Stimulated activated naive CD8-positive, alpha-beta T cell treated with anti-CD3 and anti-CD28 coated beads, Interleukin-15, Interleukin-2, amounts not matched to agents 100 U/mL and 50 U/mL, for 24 hours (primary cell): ENCODE results near the gene AQP2.

Experiments
- ATAC-seq: fragments of 150-1000 bp; cut with Tn5 transposase; one replicate; pipeline ENCODE4 v1.10.0; 2021
- DNase-seq: peaks from one replicate; pipeline ENCODE4 v3.0.0; 2021

The AQP2 gene

GRCh38 chr12:49920241-49920914 is 30.2 kb upstream of the AQP2 start:
- no peak for DNase-seq
- no peak for ATAC-seq

DNA sequence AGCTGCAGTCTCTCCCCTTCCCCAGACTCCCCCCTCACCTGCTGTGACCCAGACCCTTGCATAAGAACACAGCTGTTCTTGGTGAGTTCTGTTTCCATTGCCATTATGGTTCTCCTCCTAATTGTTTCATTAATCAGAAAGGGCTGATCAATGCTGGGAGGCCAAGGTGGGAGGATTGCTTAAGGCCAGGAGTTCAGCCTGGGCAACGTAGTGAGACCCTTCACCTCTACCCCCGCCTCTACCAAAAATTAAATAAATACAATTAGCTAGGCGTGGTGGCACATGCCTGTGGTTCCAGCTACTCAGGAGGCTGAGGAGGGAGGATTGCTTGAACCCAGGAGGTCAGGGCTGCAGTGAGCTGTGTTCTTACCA is 29.6 kb upstream of the AQP2 start:
- ATAC-seq (no peak), DNase-seq (no peak)

DNA sequence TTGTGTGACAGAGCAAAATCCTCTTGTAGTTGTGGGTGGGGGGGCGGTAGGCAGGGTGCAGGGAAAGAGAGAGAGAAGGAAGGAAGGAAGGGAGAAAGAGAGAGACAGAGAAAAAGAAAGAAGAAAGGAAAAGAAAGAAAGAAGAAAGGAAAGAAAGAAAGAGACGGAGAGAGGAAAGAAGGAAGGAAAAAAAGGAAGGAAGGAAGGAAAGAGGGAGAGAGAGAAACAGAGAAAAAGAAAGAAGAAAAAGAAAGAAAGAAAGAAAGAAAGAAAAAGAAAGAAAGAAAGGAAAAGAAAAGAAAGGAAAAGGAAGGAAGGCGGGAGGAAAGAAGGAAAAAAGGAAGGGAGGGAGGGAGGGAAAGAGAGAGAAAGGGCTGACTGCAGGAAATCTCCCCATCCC is 29.2 kb upstream of the AQP2 start:
- no peak for DNase-seq
- no peak for ATAC-seq

DNA sequence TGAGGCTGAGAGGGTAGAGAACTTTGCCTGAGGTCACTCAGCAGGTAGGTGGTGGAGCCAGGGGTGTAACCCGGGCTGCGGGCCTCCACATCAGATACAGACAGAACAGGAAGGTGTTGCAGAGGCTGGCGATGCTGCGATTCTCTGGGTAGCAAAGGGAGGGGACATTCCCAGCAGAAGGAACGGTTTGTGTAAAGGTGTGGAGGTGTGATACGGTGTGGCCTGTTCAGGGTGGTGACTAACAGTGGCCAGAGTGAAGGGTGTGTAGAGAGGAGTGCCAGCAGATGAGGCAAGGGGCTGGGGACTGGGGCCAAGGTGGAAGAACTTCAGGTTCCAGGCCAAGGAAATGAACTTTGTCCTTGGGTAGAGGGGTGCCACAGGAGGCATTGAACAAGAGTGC is 28.6 kb upstream of the AQP2 start:
- ATAC-seq (no peak), DNase-seq (no peak)

DNA sequence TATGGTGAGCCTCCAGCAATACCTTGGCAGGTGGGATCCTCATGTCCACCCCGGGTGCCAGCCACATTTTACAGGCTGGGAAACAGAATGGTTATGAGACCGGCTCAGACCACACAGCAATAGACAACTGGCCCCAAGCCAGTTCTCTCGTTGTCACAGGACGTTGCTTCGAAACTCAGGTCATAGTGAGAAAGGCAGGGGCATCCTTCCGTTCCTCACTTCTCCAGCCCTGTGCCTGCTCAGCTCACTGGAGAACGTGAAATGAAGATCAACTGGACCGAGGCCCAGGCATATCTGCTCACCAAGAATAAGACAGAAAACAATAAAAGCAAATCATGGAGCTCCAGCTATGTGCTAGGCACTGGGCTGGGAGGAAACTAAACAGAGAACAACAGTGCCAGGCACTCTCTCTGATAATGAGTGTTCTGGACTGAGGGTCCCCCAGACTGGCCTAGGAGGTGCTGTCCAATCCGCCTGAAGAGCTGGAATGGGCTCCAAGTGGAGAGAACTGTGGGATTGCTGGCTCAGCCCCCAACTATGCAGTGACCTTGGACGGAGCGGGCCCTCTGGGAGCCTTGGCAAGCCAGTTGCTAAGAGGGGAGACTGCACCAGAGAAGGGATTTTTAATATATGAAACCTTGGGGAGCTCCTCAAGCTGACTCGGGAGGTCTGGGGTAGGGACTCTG is 28.0 kb upstream of the AQP2 start:
- ATAC-seq = no peak
- DNase-seq = no peak

- ATAC-seq = no peak
- DNase-seq = no peak
Observed at GRCh38 chr12:49923035-49923644, 27.4 kb upstream of the AQP2 start.

DNA sequence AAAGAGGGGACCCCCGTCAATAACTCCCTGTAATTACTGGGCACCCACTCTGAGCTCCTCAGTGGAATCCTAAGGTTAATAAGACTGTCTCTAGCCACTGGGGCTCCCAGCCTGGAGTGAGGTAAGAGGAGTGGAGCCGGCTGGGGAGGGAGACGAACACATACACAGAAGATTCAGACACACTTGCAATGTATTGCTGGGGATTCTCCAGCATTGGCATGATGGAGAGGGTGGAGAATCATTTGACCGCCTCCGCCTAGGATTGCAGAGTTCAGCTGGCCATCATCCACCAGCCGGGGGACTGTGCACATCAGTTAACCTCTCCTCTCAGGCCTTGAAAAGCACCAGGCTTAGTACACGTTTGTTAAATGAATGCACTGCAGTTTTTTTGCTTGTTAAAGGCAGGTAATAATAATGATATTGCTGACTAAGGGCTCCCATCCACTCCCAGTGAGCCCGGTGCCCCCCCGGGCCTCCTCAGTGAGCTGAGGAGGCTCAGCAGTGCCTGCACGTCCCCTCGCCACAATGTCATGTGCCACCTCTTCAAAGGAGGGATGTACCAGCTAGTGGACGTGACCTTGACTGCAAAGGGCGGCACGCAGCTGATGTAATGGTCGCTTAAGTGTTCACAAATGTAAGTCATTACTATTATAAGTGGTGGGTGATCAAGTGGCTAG is 26.5 kb upstream of the AQP2 start:
- ATAC-seq = no peak
- no peak for DNase-seq

DNA sequence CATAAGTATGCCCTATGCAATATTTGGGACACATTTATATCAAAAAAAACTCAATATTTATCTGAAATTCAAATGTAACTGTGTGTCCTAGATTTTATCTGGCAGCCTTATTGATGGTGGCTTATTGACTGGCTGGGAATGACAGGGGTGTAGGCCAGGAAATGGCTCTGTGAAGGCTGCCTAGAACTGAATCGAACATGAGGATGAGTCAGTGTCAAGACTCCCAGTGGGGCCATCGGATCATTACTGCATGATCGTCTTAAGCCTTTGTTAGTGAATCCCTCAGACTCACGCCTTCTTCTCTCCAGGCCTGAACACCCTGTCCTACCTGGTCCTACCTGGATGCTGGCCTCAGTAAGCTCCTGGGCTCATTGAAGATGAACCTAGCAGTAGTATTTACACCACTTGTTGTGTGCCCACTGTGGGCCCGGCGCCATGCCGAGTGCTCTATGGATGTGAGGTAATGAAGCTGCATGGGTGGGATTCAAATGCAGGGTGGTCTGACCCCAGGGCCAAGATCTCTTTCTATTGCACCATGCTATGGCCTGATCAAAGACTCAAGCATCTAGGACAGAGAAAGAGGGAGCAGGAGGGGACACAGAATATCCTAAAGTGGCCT is 25.8 kb upstream of the AQP2 start:
- no peak for DNase-seq
- ATAC-seq = no peak

DNA sequence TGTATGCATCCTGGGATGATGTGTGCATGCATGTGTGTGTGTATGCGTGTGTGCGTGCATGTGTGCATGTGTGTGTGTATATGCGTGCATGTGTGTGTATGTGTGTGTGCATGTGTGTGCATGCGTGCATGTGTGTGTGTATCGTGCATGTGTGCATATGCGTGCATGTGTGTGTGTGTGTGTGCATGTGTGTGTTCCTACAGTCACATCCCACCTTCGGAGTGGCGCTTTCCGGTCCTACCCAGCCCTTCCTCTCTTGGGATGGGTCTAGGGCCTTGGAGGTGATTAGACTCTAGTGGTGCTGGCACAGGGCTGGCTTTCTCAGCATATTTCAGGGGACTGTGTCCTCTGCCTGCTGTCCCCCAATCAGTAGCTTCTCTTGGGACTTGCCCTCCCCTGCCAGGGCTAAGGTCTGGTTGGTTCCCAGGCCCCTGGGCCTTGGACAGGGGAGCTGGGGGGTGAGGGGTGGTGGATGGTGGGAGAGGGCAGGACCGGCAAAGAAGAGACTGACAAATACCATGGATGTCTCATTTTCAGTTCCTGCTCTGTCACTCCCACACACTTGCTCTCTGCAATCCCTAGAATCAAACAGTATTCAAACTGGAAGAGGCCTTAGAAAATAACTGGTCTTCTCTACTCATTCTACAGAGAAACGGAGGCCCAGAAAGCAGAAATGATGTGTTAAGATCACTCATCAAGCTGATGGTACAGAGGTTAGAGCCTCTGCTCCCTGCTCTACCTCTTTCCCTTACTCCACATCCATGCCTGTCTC is 24.9 kb upstream of the AQP2 start:
- ATAC-seq (no peak), DNase-seq (no peak)

DNA sequence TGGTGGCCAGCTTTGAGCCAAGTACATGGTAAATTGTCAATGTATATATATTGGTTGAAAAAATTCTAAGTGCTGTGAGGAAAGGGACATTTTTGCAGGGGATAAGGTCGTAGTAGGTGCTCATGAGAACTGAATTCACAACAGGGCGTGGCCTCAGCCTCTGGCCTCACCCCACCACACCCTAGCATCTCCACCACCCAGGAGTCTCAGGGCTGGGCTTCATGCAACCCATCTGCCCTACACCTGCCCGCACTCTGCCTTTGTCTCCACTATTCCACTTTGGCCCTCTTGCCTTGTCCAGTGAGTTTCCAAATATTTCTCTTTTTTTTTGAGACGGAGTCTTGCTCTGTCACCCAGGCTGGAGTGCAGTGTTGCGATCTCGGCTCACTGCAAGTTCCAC is 22.1 kb upstream of the AQP2 start:
- no peak for ATAC-seq
- DNase-seq = no peak

- DNase-seq = no peak
- no peak for ATAC-seq
Observed at GRCh38 chr12:49929581-49929980, 21.0 kb upstream of the AQP2 start.

GRCh38 chr12:49930515-49931288 is 19.8 kb upstream of the AQP2 start:
- ATAC-seq (peak; percentile 73), DNase-seq (no peak)

GRCh38 chr12:49932023-49932422 is 18.5 kb upstream of the AQP2 start:
- DNase-seq (no peak), ATAC-seq (no peak)

DNA sequence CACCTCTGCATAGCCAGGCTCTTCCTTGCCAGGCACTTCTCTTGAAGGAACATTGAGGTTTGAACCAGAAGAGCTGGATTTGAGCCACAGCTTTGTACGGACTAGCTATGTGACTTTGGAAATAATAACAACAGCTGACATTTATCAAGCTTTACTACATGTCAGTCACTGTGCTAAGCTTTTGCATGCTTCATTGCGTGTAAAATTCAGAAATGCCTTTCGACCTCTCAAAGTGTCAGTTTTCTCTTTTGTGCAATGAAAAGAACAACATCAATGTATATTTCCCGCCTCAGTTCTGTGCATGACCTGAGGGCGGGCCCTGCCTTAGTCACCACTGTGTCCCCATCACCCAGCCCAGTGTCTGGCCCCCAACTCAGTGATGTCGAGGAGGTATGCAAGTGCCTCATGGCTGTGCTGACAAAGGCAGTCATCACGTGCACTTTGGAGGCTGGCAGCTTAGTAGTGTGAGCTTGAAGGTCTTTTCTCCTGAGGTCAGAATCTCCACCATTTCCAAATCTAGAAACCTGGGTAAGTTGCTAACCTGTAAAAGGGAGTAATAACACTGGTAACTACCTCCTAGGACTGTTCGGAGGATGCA is 17.9 kb upstream of the AQP2 start:
- ATAC-seq (no peak), DNase-seq (no peak)

DNA sequence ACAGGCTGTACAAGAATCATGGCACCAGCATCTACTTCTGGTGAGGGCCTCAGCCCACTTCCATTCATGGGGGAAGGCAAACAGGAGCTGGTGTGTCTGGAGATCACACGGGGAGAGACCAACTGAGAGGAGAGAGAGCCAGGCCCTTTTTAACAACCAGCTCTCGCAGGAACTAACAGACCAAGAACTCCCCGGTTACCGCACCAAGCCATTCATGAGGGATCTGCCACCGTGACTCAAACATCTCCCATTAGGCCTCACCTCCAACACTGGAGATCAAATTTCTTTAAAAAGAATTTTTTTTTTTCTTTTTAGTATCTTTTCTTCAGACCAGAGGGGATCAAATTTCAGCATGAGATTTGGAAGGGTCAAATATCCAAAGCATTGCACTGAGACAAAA is 16.7 kb upstream of the AQP2 start:
- DNase-seq (no peak), ATAC-seq (no peak)

- ATAC-seq (no peak), DNase-seq (no peak)
Observed at GRCh38 chr12:49934505-49934904, 16.0 kb upstream of the AQP2 start.

- no peak for ATAC-seq
- DNase-seq = no peak
Observed at GRCh38 chr12:49936925-49937324, 13.6 kb upstream of the AQP2 start.

- no peak for ATAC-seq
- DNase-seq = no peak
Observed at GRCh38 chr12:49937639-49938300, 12.8 kb upstream of the AQP2 start.

- DNase-seq (no peak), ATAC-seq (no peak)
Observed at GRCh38 chr12:49939307-49939706, 11.2 kb upstream of the AQP2 start.

DNA sequence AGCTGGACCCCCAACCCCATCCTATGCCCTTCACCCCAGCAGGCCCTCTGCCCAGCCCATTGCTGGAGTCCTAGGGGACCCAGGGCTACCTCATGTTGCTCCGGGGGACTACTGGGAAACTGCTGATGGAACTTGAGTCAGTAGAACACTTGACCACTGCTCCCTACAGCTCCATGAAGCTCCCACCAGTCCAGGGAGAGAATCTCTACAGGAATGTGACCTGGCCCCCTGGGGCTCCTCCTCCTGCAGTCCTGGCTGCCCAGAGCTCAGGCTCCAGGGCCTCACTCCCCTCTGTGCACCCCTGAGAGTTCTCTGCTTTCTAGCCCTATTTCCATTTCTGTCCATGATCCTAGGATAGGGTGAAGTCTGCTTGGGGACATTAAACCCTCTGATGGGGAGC is 10.8 kb upstream of the AQP2 start:
- ATAC-seq (no peak), DNase-seq (no peak)
